AG09319 (cell line): ENCODE results near the gene CCDC51.

Source experiments
- DNase-seq: peaks from one replicate; pipeline ENCODE4 v3.0.0-alpha.2; 2010; ENCODE audit warnings: low read depth; ENCODE audit errors: extremely low read depth
- TF ChIP-seq, protein P1 (sequence below): IDR thresholded peaks from 2 replicates; pipeline ENCODE4 v1.5.1; 2011; ENCODE audit warnings: low read depth, mild to moderate bottlenecking, inconsistent platforms, low read length, moderate library complexity

The CCDC51 gene

DNA sequence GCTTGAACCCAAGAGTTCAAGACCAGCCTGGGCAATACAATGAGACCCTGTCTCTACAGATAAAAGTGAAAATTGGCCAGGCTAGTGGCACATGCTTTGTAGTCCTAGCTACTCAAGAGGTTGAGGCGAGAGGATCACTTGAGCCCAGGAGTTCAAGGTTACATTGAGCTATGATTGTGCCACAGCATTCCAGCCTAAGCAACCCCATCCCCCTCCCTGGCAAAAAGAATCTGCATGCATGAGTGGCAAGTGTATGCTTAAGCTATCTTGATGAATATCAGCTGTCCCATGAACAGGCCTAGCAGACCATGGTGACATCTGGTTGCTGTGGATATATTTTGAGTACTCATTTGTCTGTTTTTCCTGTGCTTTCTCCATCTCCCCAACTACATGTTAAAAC, 11.4 kb upstream of the CCDC51 start:
- DNase-seq = no peak
- TF ChIP-seq, protein P1, sequence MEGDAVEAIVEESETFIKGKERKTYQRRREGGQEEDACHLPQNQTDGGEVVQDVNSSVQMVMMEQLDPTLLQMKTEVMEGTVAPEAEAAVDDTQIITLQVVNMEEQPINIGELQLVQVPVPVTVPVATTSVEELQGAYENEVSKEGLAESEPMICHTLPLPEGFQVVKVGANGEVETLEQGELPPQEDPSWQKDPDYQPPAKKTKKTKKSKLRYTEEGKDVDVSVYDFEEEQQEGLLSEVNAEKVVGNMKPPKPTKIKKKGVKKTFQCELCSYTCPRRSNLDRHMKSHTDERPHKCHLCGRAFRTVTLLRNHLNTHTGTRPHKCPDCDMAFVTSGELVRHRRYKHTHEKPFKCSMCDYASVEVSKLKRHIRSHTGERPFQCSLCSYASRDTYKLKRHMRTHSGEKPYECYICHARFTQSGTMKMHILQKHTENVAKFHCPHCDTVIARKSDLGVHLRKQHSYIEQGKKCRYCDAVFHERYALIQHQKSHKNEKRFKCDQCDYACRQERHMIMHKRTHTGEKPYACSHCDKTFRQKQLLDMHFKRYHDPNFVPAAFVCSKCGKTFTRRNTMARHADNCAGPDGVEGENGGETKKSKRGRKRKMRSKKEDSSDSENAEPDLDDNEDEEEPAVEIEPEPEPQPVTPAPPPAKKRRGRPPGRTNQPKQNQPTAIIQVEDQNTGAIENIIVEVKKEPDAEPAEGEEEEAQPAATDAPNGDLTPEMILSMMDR = no peak

DNA sequence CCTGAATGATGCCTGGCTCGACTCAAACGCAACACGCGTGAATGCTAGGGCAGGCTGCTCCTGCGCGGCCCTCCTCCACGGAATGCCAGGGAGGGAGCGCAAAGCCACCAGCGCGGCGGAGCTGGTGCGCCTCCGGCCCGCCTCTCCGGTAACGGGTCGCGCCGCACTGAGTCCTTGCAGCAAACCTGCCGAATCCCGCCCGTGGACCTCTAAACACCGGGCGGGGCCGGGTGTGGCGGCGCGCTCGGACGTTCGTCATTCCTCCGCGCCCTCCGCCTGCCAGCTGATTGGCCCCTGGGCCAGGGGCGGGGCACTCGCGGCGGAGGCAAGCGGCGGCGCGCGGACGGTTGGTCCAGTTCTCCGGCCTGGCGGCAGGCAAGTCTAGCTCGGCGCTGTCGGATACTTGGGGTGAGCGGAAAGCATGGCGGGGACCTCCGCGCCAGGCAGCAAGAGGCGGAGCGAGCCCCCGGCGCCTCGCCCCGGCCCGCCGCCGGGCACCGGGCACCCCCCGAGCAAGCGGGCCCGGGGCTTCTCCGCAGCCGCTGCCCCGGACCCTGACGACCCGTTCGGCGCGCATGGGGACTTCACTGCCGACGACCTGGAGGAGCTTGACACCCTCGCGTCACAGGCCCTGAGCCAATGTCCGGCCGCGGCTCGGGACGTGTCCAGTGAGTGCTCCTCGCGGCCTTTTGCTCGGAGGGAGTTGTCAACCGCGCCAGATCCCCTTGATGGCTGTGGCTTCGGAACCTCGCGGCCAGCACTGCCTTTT, 6.7 kb upstream of the CCDC51 start, which contains the start of gene ATRIP:
Gene ATRIP, plus strand, starts transcription at position 313 of the 769 bp plus-strand sequence. Its CDS starts 109 bp downstream, at position 422.
- no peak for DNase-seq
- TF ChIP-seq, protein P1 = no peak

DNA sequence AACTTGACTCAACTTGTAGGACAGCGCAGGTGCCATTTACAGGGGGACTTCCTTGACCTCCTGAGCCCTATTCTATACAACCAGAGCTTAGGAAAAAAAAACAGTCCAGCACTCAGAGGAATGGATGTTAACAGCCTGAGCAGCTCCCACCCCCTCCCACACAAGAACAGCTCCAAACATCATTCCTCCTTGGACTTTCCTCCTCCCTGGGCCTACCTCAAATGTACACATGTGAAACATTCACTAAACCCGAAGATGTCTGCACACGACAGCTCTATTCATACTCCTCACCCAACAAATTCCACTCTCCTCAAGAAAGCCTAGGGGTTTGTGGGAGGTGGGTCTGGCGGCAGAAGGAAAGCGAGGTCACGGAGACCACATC, 6.1 kb upstream of the CCDC51 start:
- DNase-seq = no peak
- TF ChIP-seq, protein P1 = no peak

DNA sequence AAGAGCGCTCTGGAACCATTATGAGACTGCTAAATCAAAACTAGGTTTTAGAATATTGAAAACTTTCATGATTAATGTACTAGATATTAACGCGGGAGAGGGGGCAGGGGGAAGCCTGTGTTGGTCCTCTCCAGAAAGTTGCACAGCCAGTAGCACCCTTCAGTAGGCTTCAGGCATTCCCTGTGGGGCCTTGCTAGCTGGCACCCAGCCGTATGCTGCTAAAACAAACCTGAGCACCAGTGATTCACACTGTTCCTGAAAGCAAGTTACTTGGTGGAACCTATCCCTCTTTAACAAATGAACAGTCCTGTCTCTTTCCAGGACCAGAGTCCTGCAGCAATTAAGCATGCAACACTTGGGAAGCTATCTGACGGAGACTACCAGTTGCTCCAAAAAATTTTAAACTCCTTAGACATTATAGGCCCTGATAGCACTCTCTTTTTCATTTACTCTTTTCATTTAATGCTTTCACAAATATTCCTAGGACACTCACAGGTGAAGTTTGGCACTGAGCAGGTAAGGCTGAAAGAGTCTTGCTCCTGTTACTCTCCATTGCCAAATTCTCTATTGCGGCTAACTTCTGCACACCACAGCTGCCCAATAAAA, 5.5 kb upstream of the CCDC51 start:
- TF ChIP-seq, protein P1 = no peak
- DNase-seq = no peak

DNA sequence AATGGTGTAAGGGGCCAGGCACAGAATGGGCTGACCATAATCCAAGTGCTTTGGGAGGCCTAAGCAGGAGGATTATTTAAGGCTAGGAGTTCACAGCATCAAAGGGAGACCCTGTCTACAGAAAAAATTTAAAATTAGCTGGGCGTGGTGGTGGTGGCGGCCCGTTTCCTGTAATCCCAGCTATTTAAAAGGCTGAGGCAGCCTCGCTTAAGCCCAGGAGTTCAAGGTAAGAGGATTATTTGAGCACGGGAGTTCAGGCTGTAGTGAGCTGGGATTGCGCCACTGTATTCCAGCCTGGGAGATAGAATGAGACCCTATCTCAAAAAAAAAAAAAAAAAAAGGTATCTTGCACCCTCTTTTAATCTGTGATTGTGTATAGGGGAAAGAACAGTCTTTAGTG, 2.0 kb upstream of the CCDC51 start:
- TF ChIP-seq, protein P1 = no peak
- no peak for DNase-seq

DNA sequence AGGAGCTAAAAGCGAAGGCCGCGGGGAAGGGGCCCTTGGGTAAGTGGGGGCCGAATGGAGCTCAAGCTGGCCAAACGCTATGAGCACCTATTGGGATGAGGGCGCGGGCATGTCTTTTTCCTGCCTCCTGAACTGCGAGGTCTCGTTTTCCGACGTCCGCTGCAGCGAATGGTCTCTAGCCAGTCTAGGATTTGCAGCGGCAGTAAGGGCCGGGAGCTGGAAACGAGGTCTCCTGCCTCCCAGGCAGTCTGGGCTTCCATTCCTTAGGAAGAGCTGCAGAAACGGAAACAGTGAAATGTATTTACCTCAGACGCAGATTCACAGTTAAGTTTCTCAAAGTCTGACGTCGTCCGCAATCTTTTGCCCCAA, 655 bp upstream of the CCDC51 start:
- DNase-seq = no peak
- TF ChIP-seq, protein P1 = no peak

DNA sequence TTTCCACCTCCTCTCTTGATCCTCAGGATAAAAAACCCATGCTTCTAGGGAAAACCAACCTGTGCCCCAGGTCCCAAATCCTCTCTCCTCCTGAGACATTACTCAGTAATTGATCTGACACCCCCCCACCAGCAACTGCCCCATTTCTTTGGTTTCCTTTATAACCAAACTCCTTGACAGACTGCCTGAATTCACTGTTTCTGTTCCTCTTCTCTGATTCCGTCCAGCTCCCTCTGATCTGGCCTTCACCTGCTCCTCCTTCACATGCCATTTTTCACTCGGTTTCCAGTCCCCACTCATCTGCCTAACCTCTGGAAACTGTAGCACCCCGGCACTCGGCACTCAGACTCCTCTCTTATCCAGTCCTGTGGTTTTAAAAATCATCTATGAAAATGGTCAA, 2.1 kb downstream of the CCDC51 start:
- no peak for DNase-seq
- TF ChIP-seq, protein P1 = no peak
